SH-SY5Y (cell line): Measurements from ENCODE around the gene DUT.

Experiments used
- GATA2 ChIP-seq: IDR thresholded peaks from 2 replicates; pipeline ENCODE4 v1.6.1; 2011; ENCODE audit warnings: mild to moderate bottlenecking, low read depth, low read length
- GATA3 ChIP-seq: IDR thresholded peaks from 2 replicates; pipeline ENCODE4 v1.6.1; 2011; ENCODE audit warnings: low read depth, mild to moderate bottlenecking, low read length, moderate library complexity

DNA sequence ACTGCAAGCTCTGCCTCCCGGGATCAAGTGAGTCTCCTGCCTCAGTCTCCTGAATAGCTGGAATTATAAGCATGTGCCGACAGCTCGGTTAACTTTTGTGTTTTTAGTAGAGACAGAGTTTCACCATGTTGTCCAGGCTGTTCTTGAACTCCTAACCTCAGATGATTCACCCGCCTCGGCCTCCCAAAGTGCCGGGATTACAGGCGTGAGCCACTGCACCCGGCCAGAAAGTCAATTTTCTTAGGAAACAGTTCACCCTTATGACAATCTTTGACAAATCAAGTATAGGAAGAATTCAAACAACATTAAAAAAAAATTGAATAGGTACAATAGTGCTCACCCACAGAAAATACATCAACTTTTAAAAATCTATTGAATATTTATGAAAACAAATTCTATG lies 23.6 kb upstream of the DUT start:
- TF ChIP-seq GATA2 (no peak), GATA3 (no peak)
